Endothelial cell of umbilical vein (primary cell): ENCODE measurements around the gene GRIA1.
A peak's percentile ranks its signal among the peaks of the same experiment; 100 is the strongest.

ENCODE experiments used
- CTCF ChIP-seq, 2 donors: IDR thresholded peaks; 1 replicate in 1 of 2; 2 replicates in 1 of 2; pipeline ENCODE4 v1.5.1; 2011; ENCODE audit warnings: low read length in 2 of 2, mild to moderate bottlenecking in 2 of 2, moderate library complexity in 2 of 2, control low read depth in 1 of 2, inconsistent platforms in 1 of 2, low read depth in 1 of 2; ENCODE audit not compliant: insufficient read depth in 1 of 2; ENCODE audit errors: extremely low read depth in 1 of 2
- EZH2 ChIP-seq: IDR thresholded peaks from 2 replicates; pipeline ENCODE4 v1.6.1; 2012; ENCODE audit warnings: borderline replicate concordance, low read depth, mild to moderate bottlenecking, moderate library complexity, low read length, inconsistent platforms; ENCODE audit not compliant: severe bottlenecking
- FOS ChIP-seq: IDR thresholded peaks from 2 replicates; pipeline ENCODE4 v1.6.1; 2011; ENCODE audit warnings: mild to moderate bottlenecking, low read length, moderate library complexity, borderline replicate concordance; ENCODE audit not compliant: insufficient read depth
- GATA2 ChIP-seq: IDR thresholded peaks from 2 replicates; pipeline ENCODE4 v1.7.0; 2011; ENCODE audit warnings: low read depth, mild to moderate bottlenecking, moderate library complexity, mixed read lengths, low read length; ENCODE audit not compliant: insufficient read length, insufficient read depth
- JUN ChIP-seq: IDR thresholded peaks from 2 replicates; pipeline ENCODE4 v1.6.1; 2011; ENCODE audit warnings: borderline replicate concordance, low read depth; ENCODE audit not compliant: insufficient read length, insufficient read depth
- POLR2A ChIP-seq: IDR thresholded peaks from 2 replicates; pipeline ENCODE4 v1.6.1; 2012; ENCODE audit warnings: low read depth, mild to moderate bottlenecking, control low read depth, low read length
- POLR2AphosphoS5 ChIP-seq: IDR thresholded peaks from 2 replicates; pipeline ENCODE4 v1.6.1; 2012; ENCODE audit warnings: low read depth, mild to moderate bottlenecking, control low read depth, low read length, moderate library complexity; ENCODE audit not compliant: insufficient read depth

GRCh38 chr5:153523211-153523610 is 32.7 kb downstream of the GRIA1 start:
- TF ChIP-seq CTCF (IDR thresholded peaks at IDR 0.05; ENCODE audit: extremely low read depth in 1 of 2, insufficient read depth in 1 of 2, low read depth in 1 of 2, low read length in 2 of 2) (no peak), EZH2 (no peak), POLR2A (no peak), POLR2AphosphoS5 (no peak), FOS (peak; percentile 9), JUN (no peak), GATA2 (no peak)
